CD4-positive, alpha-beta T cell treated with Interleukin-2 at 100 ng/mL for 4 hours (primary cell): Measurements from ENCODE around the gene ACER3.
"Not testable (repeated sequence)": the region's sequence is repeated elsewhere in the genome, so short reads cannot be mapped to it uniquely, and the experiment has no call there.

Experiments
- DNase-seq: peaks from one replicate; pipeline ENCODE4 v3.0.0-alpha.2; 2020; ENCODE audit warnings: low spot score

ACER3 gene

GRCh38 chr11:76919887-76920746 is 59.4 kb downstream of the ACER3 start:
- DNase-seq, result peak; percentile 80

GRCh38 chr11:76927160-76927559 is 66.4 kb downstream of the ACER3 start:
- DNase-seq, result no peak

- DNase-seq, result no peak
Observed at GRCh38 chr11:76935042-76935441, 74.3 kb downstream of the ACER3 start.

- DNase-seq, result no peak
Observed at GRCh38 chr11:76939219-76939631, 78.5 kb downstream of the ACER3 start.

GRCh38 chr11:76944225-76944624 is 83.5 kb downstream of the ACER3 start:
- no peak for DNase-seq

- DNase-seq, result no peak
Observed at GRCh38 chr11:76946223-76946622, 85.5 kb downstream of the ACER3 start.

- DNase-seq, result no peak
Observed at GRCh38 chr11:76947190-76947589, 86.5 kb downstream of the ACER3 start.

GRCh38 chr11:76947800-76948199 is 87.1 kb downstream of the ACER3 start:
- DNase-seq, result no peak

- no peak for DNase-seq
Observed at GRCh38 chr11:76955459-76956114, 94.9 kb downstream of the ACER3 start.

- no peak for DNase-seq
Observed at GRCh38 chr11:76962583-76963416, 102.1 kb downstream of the ACER3 start.

GRCh38 chr11:76963417-76964168 is 102.9 kb downstream of the ACER3 start:
- DNase-seq, result not testable (repeated sequence)

- no peak for DNase-seq
Observed at GRCh38 chr11:76972051-76972450, 111.3 kb downstream of the ACER3 start.

GRCh38 chr11:76974179-76974891 is 113.6 kb downstream of the ACER3 start:
- DNase-seq, result no peak

GRCh38 chr11:76975513-76975912 is 114.8 kb downstream of the ACER3 start:
- no peak for DNase-seq

GRCh38 chr11:76977791-76978190 is 117.1 kb downstream of the ACER3 start:
- DNase-seq, result no peak

- no peak for DNase-seq
Observed at GRCh38 chr11:76978239-76978638, 117.5 kb downstream of the ACER3 start.

GRCh38 chr11:76978818-76979217 is 118.1 kb downstream of the ACER3 start:
- no peak for DNase-seq

GRCh38 chr11:76980196-76980595 is 119.5 kb downstream of the ACER3 start:
- DNase-seq, result no peak

- no peak for DNase-seq
Observed at GRCh38 chr11:76984743-76985142, 124.0 kb downstream of the ACER3 start.

- DNase-seq, result no peak
Observed at GRCh38 chr11:76987203-76987602, 126.5 kb downstream of the ACER3 start.

GRCh38 chr11:76990628-76991027 is 129.9 kb downstream of the ACER3 start:
- no peak for DNase-seq
